HepG2 (cell line): ENCODE measurements around the gene HADH. TPM values are rescaled to one million over a fixed set of nuclear protein-coding genes. Genes with fewer than 3 reads are reported as not detected.

Source experiments
- ATAC-seq: fragments of 200-7000 bp; cut with Tn5 transposase; 3 replicates; pipeline ENCODE4 v1.9.1; 2020; ENCODE audit warnings: mild to moderate bottlenecking, moderate library complexity
- BruUV-seq: library from RNA; stranded (reverse); fragments of 400-500 nt; replicated peaks from 2 replicates; lab custom pipeline; 2021; lab: Mats Ljungman, UMichigan
- CTCF ChIA-PET: fragments of 300-600 bp; formaldehyde crosslinking; extraction: SDS; loops from one replicate; lab custom pipeline; 2021; ENCODE audit warnings: low total read pairs, inconsistent platforms, low intra/inter-chr PET ratio; lab: Yijun Ruan, JAX
- POLR2A ChIA-PET: fragments of 350-600 bp; sonication (Branson Sonifier 250); formaldehyde crosslinking; loops from one replicate; lab custom pipeline; 2020; ENCODE audit warnings: antibody characterized with exemption, inconsistent platforms; lab: Yijun Ruan, JAX
- DNase-seq: peaks from one replicate; pipeline ENCODE4 v3.0.0-alpha.2; 2015; ENCODE audit warnings: low spot score
- FAIRE-seq: peaks from 3 replicates; lab custom pipeline; 2011; peaks lifted over from hg19 to GRCh38; lab: Jason Lieb, UNC
- H2AFZ ChIP-seq: one replicate; pipeline ENCODE4 v1.6.1; 2011; ENCODE audit warnings: low read length, inconsistent platforms
- H3K27ac ChIP-seq: fragments of 300-600 bp; 3 replicates; pipeline ENCODE4 v1.8.0; 2011; ENCODE audit warnings: mixed run types, mild to moderate bottlenecking, mixed read lengths, low read length, inconsistent platforms; ENCODE audit not compliant: insufficient read depth; ENCODE audit errors: extremely low read length
- H3K27me3 ChIP-seq, 2 experiments: fragments of 200-600 bp in 1 of 2; 2 replicates in 1 of 2; 3 replicates in 1 of 2; pipeline versions ENCODE4 v1.6.0 to v1.8.0; 2011; ENCODE audit warnings: low read length in 2 of 2, mild to moderate bottlenecking in 2 of 2, moderate library complexity in 2 of 2, inconsistent platforms in 1 of 2; ENCODE audit not compliant: insufficient read depth in 2 of 2, control insufficient read depth in 1 of 2
- H3K36me3 ChIP-seq, 2 experiments: fragments of 200-600 bp in 1 of 2; replicated peaks in 1 of 2; 2 replicates in 1 of 2; 3 replicates in 1 of 2; pipeline versions ENCODE4 v1.5.1 to v1.8.0; 2011; ENCODE audit warnings: low read length in 2 of 2, inconsistent platforms in 1 of 2; ENCODE audit not compliant: insufficient read depth in 2 of 2, control insufficient read depth in 1 of 2
- H3K4me1 ChIP-seq: 2 replicates; pipeline ENCODE4 v1.5.1; 2012; ENCODE audit warnings: low read length, inconsistent platforms; ENCODE audit not compliant: insufficient read depth
- H3K4me2 ChIP-seq: 2 replicates; pipeline ENCODE4 v1.6.0; 2011; ENCODE audit warnings: low read depth, low read length, inconsistent platforms
- H3K4me3 ChIP-seq, 3 experiments: fragments of 200-600 bp in 1 of 3; sonication (generic), shearing (Covaris generic) in 1 of 3; replicated peaks in 1 of 3; 2 replicates each; pipeline ENCODE4 v1.5.1; 2011 to 2016; ENCODE audit warnings: low read length in 3 of 3, inconsistent platforms in 2 of 3, low read depth in 2 of 3, mild to moderate bottlenecking in 2 of 3, control low read depth in 1 of 3, mixed read lengths in 1 of 3; ENCODE audit not compliant: insufficient read depth in 1 of 3
- H3K79me2 ChIP-seq: one replicate; pipeline ENCODE4 v1.6.1; 2011; ENCODE audit warnings: low read length, inconsistent platforms; ENCODE audit not compliant: insufficient read depth
- H3K9ac ChIP-seq: 2 replicates; pipeline ENCODE4 v1.6.0; 2011; ENCODE audit warnings: mild to moderate bottlenecking, low read depth, low read length, inconsistent platforms; ENCODE audit not compliant: insufficient read depth
- H3K9me3 ChIP-seq: 2 replicates; pipeline ENCODE4 v1.5.1; 2012; ENCODE audit warnings: mild to moderate bottlenecking, low read length
- H4K20me1 ChIP-seq: 2 replicates; pipeline ENCODE4 v1.6.0; 2011; ENCODE audit warnings: inconsistent platforms, mild to moderate bottlenecking, low read length, moderate library complexity; ENCODE audit not compliant: insufficient read depth
- BCLAF1 ChIP-seq: fragments of 450-650 bp; IDR thresholded peaks from 2 replicates; pipeline ENCODE4 v1.6.1; 2017; ENCODE audit warnings: mild to moderate bottlenecking
- CCDC6 ChIP-seq: sonication (generic); formaldehyde crosslinking; IDR thresholded peaks from 2 replicates; pipeline ENCODE4 v1.8.1; 2022; ENCODE audit warnings: mild to moderate bottlenecking, missing genetic modification reagents, moderate library complexity
- CREM ChIP-seq, 2 experiments: sonication (generic) in 1 of 2; formaldehyde crosslinking in 1 of 2; IDR thresholded peaks; 2 replicates each; pipeline versions ENCODE4 v1.4.0 to v1.6.1; 2016 to 2020; ENCODE audit warnings: antibody characterized with exemption in 1 of 2, mild to moderate bottlenecking in 1 of 2, missing genetic modification reagents in 1 of 2
- DZIP1 ChIP-seq: sonication (generic); formaldehyde crosslinking; IDR thresholded peaks from 2 replicates; pipeline ENCODE4 v1.5.0; 2020; ENCODE audit warnings: mild to moderate bottlenecking, missing genetic modification reagents
- HDAC2 ChIP-seq: sonication (generic); formaldehyde crosslinking; IDR thresholded peaks from 2 replicates; pipeline ENCODE4 v1.4.0; 2020; ENCODE audit warnings: missing genetic modification reagents
- USF2 ChIP-seq, 2 experiments: sonication (generic) in 1 of 2; formaldehyde crosslinking in 1 of 2; IDR thresholded peaks; 2 replicates each; pipeline versions ENCODE4 v1.5.1 to v1.6.1; 2011 to 2020; ENCODE audit warnings: borderline replicate concordance in 1 of 2, low read depth in 1 of 2, low read length in 1 of 2, mild to moderate bottlenecking in 1 of 2, missing genetic modification reagents in 1 of 2, moderate library complexity in 1 of 2
- YEATS4 ChIP-seq: sonication (generic); formaldehyde crosslinking; IDR thresholded peaks from 2 replicates; pipeline ENCODE4 v1.4.0; 2020; ENCODE audit warnings: missing genetic modification reagents, borderline replicate concordance
- ZBTB43 ChIP-seq: sonication (generic); formaldehyde crosslinking; conservative IDR thresholded peaks from 2 replicates; pipeline ENCODE4 v1.4.0; 2020; ENCODE audit warnings: missing genetic modification reagents
- ZMYM4 ChIP-seq: sonication (generic); formaldehyde crosslinking; IDR thresholded peaks from 2 replicates; pipeline ENCODE4 v1.8.1; 2023; ENCODE audit warnings: mild to moderate bottlenecking, missing genetic modification reagents
- ZNF225 ChIP-seq: sonication (generic); formaldehyde crosslinking; IDR thresholded peaks from 2 replicates; pipeline ENCODE4 v1.4.0; 2020; ENCODE audit warnings: mild to moderate bottlenecking, missing genetic modification reagents
- ZNF558 ChIP-seq: sonication (generic); formaldehyde crosslinking; IDR thresholded peaks from 2 replicates; pipeline ENCODE4 v1.9.0; 2022; ENCODE audit warnings: mild to moderate bottlenecking, missing genetic modification reagents, borderline replicate concordance
- ZNF850 ChIP-seq: sonication (generic); formaldehyde crosslinking; conservative IDR thresholded peaks from 2 replicates; pipeline ENCODE4 v1.9.0; 2021; ENCODE audit warnings: mild to moderate bottlenecking, missing genetic modification reagents
- in situ Hi-C: cut with HindIII; loops from 2 replicates; pipeline ENCODE4 v1.10.0; 2017; ENCODE audit warnings: low pct_unique_long_range_greater_than_20kb; ENCODE audit not compliant: extremely low pct_ligation_motif_present
- intact Hi-C: fragments of 100-400 bp; cut with micrococcal nuclease; formaldehyde crosslinking; loops from one replicate; pipeline ENCODE4 v1.10.0; 2022; ENCODE audit not compliant: unreplicated experiment
- polyA plus RNA-seq, 8 experiments: library from polyadenylated mRNA; depleted of rRNA in 3 of 8; stranded (reverse) in 7 of 8; unstranded in 1 of 8; fragments of >200 nt; fragmentation: Illumina TruSeq in 4 of 8; extraction: Trizol in 4 of 8; gene quantifications; 2 replicates each; pipeline versions ENCODE4 v1.2.1 to v1.2.3, GENCODE V29; 2011 to 2016; ENCODE audit warnings: low read depth in 4 of 8, missing spikeins in 1 of 8, mixed read lengths in 1 of 8; ENCODE audit not compliant: insufficient read depth in 1 of 8
- total RNA-seq, 5 experiments: library from RNA; depleted of rRNA; stranded (reverse); fragments of >200 nt; fragmentation: Illumina TruSeq; extraction: Trizol; gene quantifications; 2 replicates each; pipeline ENCODE4 v1.2.3, GENCODE V29; 2016; ENCODE audit warnings: low read depth in 1 of 5
- TF ChIP-seq, protein P1 (sequence below): sonication (generic); formaldehyde crosslinking; IDR thresholded peaks from 2 replicates; pipeline ENCODE4 v1.9.0; 2021; ENCODE audit warnings: missing genetic modification reagents, mild to moderate bottlenecking, borderline replicate concordance

HADH gene
- total and polyA plus RNA-seq, 2 of the 13 experiments (the other 11 are each of a cell fraction or from before 2014, with no cell fraction given), result 29.6 to 33.9 TPM

- CTCF ChIA-PET, result no interaction called here
- H2AFZ ChIP-seq, result no peak overlapping the region
- POLR2A ChIA-PET, result no interaction called here
- H3K79me2 ChIP-seq, result no peaks in the 10 kb centered on the region
- BruUV-seq, result no TSS peak
- H3K4me2 ChIP-seq, result no peak overlapping the region
- ATAC-seq (no peak), FAIRE-seq (no peak), DNase-seq (no peak)
- no peaks in the 10 kb centered on the region for H4K20me1 ChIP-seq
- H3K36me3 ChIP-seq, result peaks cover 10 to 31% of the 10 kb centered on the region in 2 experiments
- no peak overlapping the region for H3K4me3 ChIP-seq
- no peaks in the 10 kb centered on the region; a peak in 1 of 5 replicates for H3K27me3 ChIP-seq
- in situ Hi-C loops, result no loop called here
- no peaks in the 10 kb centered on the region for H3K9me3 ChIP-seq
- no peak overlapping the region for H3K9ac ChIP-seq
- H3K4me1 ChIP-seq, result no peaks in the 10 kb centered on the region
- intact Hi-C loops, result no loop called here
- no peak overlapping the region for H3K27ac ChIP-seq
- TF ChIP-seq DZIP1, result no peak
- TF ChIP-seq, protein P1, sequence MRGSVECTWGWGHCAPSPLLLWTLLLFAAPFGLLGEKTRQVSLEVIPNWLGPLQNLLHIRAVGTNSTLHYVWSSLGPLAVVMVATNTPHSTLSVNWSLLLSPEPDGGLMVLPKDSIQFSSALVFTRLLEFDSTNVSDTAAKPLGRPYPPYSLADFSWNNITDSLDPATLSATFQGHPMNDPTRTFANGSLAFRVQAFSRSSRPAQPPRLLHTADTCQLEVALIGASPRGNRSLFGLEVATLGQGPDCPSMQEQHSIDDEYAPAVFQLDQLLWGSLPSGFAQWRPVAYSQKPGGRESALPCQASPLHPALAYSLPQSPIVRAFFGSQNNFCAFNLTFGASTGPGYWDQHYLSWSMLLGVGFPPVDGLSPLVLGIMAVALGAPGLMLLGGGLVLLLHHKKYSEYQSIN (CRISPR knock-in tag), result no peak
- TF ChIP-seq ZMYM4 (CRISPR knock-in tag), result no peak
- TF ChIP-seq ZBTB43 (CRISPR knock-in tag), result no peak
- no peak for TF ChIP-seq ZNF850 (CRISPR knock-in tag)
- TF ChIP-seq BCLAF1, result no peak
- no peak for TF ChIP-seq USF2 (IDR thresholded peaks at IDR 0.05; ENCODE audit: low read depth, low read length)
- TF ChIP-seq USF2 (CRISPR knock-in tag; IDR thresholded peaks at IDR 0.05; ENCODE audit: borderline replicate concordance), result no peak
- TF ChIP-seq HDAC2 (CRISPR knock-in tag), result no peak
- TF ChIP-seq ZNF225 (CRISPR knock-in tag), result no peak
- no peak for TF ChIP-seq YEATS4 (CRISPR knock-in tag)
- TF ChIP-seq CCDC6 (CRISPR knock-in tag), result no peak
- no peak for TF ChIP-seq CREM (IDR thresholded peaks at IDR 0.05)
- TF ChIP-seq CREM (CRISPR knock-in tag; IDR thresholded peaks at IDR 0.05), result no peak
- TF ChIP-seq ZNF558, result no peak
Measured at GRCh38 chr4:108013327-108013726, 23.6 kb downstream of the HADH start.
